HG03520 (cell line): ENCODE results near the gene BAG5.

Source experiments
- ATAC-seq: cut with Tn5 transposase; IDR thresholded peaks from one replicate; pipeline ENCODE4 v1.9.1; 2021; ENCODE audit warnings: mild to moderate bottlenecking, moderate library complexity; ENCODE audit not compliant: unreplicated experiment

The BAG5 gene

DNA sequence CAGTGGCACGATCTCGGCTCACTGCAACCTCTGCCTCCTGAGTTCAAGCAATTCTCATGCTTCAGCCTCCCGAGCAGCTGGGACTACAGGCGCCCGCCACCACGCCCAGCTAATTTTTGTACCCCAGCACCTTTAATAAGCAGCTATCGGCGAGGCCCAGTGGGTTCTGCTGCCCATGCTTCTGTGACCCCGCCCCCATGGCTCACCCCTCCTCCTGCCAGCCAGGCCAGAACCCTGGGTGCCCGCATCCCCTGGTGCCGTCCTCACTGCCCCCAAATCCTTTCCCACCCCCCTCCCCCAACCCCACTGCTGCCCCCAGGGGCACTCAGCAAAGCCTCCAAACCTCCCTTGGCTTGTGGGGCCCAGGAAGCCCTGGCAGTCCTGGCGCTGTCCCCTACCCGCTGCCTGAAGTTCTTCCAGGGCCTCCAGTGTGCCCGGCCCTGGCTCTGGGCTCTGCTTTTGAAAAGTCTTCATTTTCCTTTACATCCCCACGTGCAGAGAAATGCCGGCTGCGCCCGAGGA, 14.5 kb downstream of the BAG5 start:
- no peak for ATAC-seq

GRCh38 chr14:103547455-103547940, 15.0 kb downstream of the BAG5 start:
- ATAC-seq = no peak

- ATAC-seq = no peak
These were observed 15.6 kb downstream of the BAG5 start for GRCh38 chr14:103546652-103547454.

- ATAC-seq = no peak
These were observed 16.4 kb downstream of the BAG5 start for GRCh38 chr14:103545915-103546651.

- no peak for ATAC-seq
These were observed 17.1 kb downstream of the BAG5 start for GRCh38 chr14:103545219-103545914.

GRCh38 chr14:103544388-103545218, 17.9 kb downstream of the BAG5 start:
- no peak for ATAC-seq

GRCh38 chr14:103543721-103544387, 18.6 kb downstream of the BAG5 start:
- no peak for ATAC-seq

DNA sequence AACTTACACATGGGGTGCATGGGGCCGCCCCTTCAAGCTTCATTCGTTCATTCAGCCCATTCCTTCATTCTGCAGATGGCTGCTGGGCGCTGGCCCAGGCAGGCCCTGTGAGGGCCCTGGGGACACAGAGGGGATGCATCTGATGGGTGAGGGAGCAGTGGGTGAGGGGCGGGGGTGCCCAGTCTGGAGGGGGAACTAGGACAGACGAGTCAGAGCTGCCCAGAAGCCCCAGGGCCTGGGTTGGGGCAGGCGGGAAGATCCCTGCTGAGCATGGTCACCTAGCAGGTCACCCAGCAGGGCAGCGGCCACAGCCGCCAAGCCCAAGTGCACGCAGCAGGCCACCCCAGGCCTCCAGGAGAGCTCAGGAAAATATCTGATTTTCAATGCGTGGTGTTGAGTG, 19.3 kb downstream of the BAG5 start:
- ATAC-seq = no peak

GRCh38 chr14:103542605-103543088, 19.8 kb downstream of the BAG5 start:
- ATAC-seq = no peak

DNA sequence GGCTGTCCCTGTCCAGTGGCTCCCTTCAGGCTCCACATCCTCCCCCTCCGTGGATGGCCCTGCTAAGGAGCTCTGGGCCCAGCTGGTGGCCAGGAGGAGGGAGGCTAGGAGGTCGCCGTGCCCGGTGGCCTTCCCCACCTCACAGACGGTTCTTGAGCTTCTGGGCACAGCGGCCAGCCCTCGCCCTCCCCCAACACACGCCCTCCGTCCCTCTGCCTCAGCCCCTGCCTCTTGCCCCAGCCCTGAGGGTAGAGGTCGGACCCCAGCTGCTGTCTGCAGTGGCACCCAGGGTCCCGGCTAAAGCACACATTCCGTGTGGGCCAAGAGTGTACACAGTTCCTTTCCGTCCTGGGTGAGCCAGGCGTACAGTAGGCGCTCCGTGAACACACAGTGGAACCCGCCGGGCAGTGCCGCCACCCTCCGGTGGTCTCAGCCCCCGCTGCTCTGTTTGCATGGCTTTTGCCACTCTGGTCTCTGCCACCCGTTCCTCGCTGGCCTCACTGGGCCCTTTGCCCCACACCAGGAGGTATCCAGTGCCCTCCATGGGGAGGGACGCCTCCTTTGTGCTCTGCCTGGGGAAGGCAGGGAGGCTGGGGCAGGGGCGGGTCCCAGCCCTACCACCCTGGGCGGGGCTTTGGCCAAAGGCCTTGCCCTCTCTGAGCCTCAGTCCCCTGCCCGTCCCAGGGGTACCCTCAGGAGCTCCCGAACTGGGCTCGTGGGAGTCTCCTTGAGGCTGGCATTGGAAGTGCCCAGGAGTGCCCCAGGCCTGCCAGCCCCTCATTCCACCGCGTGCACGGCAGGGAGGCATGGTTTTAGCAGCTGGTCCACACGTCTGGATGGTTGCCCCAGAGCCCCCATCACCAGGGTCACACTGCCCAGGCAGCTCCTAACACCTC, 20.5 kb downstream of the BAG5 start:
- no peak for ATAC-seq

GRCh38 chr14:103540821-103541708, 21.4 kb downstream of the BAG5 start:
- no peak for ATAC-seq

DNA sequence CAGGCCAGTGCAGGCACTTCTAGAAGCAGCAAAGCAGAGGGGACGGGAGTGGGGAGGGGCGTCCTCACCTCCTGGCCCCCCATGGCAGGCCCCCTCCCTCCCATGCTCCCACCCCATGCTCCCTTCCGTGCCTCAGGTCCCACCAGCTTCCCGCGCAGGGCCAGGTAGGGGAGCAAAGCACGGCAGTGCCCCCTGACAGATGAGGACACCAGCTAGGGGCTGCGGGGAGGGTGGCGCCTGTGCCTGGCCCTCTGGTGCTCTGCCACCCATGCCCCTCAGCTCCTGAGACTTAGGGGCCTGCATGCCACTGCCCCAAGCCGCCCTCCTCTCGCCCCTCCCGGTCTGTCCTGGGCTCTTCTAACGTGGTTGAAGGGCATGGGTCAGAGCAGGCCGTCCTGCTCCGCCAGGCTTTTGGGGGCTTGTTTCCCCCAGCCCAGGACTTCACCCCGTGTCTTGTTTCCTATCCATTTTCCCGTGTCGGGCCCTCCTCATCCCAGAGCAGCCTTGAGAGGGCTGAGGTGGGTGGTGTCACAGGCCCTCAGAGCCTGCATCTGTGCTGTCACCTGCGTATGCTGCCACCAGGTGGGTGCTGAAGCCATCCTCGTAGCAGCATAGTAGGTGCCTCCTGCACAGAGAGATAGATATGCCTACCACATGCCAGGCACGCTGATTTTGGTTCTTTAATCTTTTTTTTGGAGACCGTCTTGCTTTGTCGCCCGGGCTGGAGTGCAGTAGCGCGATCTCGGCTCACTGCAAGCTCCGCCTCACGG, 23.2 kb downstream of the BAG5 start:
- ATAC-seq = no peak

- ATAC-seq = no peak
These were observed 24.0 kb downstream of the BAG5 start for GRCh38 chr14:103538291-103539055.

DNA sequence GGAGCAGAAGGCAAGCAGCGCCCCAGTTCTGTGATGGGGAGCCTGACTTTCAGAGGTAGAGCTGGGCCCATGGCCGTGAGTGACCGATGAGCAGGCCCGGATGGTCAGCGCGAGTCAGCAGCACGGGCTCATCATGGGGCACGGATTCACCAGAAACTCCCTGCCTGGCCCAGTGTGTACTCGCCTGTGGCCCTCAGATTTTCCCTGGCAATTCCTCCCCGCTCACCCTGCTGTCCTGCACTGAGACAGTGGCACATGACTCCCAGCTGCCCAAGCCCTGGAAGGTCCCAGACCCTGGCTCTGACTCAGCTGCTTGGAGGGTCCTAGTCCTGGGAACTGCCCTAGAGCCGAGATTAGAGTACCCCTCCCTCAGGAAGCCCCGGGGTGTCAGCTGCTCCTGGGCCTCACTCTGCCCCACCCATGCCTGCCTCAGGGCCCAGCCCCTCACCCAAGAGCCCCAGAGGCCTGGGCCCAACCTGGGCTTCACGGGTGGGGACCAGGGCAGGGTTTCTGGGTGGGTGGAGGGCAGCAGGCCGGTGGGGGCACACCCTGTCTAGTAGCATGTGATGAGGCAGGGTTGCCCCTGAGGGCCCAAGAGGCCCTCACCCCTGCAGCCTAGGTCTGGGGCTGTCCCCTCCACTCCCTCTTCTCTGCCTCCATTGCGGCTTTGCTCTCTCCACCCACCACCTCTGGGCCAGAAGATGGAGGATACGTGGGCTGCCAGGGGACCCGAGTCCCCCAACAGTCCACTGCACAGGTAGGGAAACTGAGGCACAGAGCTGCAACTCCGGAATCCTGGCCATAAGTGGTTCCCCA, 25.1 kb downstream of the BAG5 start:
- ATAC-seq = no peak

DNA sequence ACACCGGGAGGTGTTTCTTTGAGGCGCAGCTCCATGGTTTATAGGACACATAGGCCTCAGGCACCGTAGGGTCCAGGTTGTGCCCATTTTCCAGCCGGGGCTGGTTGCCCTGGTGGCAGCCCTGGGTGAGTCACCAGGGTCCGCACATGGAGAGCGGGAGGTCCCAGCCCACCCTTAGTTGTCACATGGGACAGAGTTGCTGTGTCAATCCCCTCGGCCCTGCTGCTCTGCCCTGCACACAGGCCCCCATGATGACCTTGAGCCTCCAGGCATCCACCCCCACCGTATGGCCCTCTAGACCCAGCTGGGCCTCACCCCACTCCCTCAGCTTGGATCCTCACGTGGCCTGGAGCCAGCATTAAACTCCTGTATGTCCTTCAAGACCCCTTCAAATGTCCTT, 25.8 kb downstream of the BAG5 start:
- no peak for ATAC-seq
